Coronary artery (tissue), 2 donors: Measurements from ENCODE around the gene PGM2.

ENCODE experiments used
- DNase-seq: peaks from one replicate; pipeline ENCODE4 v3.0.0-alpha.2; 2017; ENCODE audit warnings: low spot score
- H3K27ac ChIP-seq, 2 donors: fragments of 200-600 bp; sonication (generic); one replicate each; pipeline ENCODE4 v1.5.1; 2016 to 2019
- H3K4me3 ChIP-seq: fragments of 200-600 bp; sonication (generic); 2 replicates; pipeline ENCODE4 v1.5.1; 2016; ENCODE audit warnings: mild to moderate bottlenecking, moderate library complexity
- CTCF ChIP-seq: fragments of 200-600 bp; sonication (generic); IDR thresholded peaks from one replicate; pipeline ENCODE4 v1.5.1; 2019; ENCODE audit warnings: antibody characterized with exemption

The PGM2 gene

GRCh38 chr4:37896206-37896860, 69.8 kb downstream of the PGM2 start:
- TF ChIP-seq CTCF = no peak
- Histone ChIP-seq H3K4me3 (no peak overlapping the region), H3K27ac (peak overlapping the region in 1 of 2 donors; percentile 7)
- DNase-seq = no peak

GRCh38 chr4:37902212-37902611, 75.7 kb downstream of the PGM2 start:
- Histone ChIP-seq H3K4me3 (no peak overlapping the region), H3K27ac (no peak overlapping the region)
- no peak for TF ChIP-seq CTCF
- no peak for DNase-seq

GRCh38 chr4:37902738-37903693, 76.5 kb downstream of the PGM2 start:
- no peak for DNase-seq
- no peak for TF ChIP-seq CTCF
- peak overlapping the region; percentile 8 for H3K4me3 ChIP-seq
- no peak overlapping the region for H3K27ac ChIP-seq

DNA sequence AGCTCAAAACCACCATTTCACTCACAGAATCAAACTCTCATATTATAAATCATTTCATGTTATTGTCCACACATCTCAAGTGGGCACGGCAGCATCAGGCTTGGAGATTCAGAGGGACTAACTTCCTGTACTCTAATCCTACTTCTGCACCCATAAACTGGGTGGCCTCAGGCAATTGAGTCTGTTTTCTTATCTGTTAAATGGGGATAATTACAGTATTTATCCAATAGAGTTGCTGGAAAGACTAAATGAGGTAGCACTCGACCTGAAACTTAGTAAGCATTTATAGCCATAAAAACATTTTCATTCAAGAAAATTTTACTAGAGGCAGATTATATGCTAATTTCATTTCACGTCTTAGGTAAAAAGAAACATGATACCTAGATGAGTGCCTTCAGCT, 77.4 kb downstream of the PGM2 start:
- Histone ChIP-seq H3K27ac (no peak overlapping the region), H3K4me3 (no peak overlapping the region)
- DNase-seq = no peak
- TF ChIP-seq CTCF = no peak

GRCh38 chr4:37904824-37905223, 78.3 kb downstream of the PGM2 start:
- no peak for TF ChIP-seq CTCF
- Histone ChIP-seq H3K4me3 (no peak overlapping the region), H3K27ac (no peak overlapping the region)
- no peak for DNase-seq

DNA sequence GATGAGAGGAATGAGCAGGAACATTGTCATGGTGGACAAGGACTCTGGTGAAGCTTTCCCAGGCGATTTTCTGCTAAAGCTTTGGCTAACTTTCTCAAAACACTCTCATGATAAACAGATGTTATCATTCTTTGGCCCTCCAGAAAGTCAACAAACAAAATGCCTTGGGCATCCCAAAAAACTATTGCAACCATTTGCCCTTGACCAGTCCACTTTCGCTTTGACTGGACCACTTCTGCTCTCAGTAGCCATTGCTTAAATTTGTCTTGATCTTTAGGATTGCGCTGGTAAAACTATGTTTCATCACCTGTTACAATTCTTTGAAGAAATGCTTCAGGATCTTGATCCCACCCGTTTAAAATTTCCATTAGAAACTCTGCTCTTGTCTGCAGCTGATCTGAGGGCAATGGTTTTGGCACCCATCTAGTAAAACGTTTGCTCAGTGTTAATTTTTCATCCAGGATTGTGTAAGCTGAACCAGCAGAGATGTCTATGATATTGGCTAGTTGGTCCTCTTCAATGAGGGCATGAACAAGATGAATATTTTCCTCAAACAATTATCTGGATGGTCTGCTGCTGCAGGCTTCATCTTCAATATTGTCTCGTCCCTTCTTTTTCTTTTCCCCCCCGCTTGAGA, 79.2 kb downstream of the PGM2 start:
- Histone ChIP-seq H3K4me3 (no peak overlapping the region), H3K27ac (peak overlapping the region in 1 of 2 donors; percentile 2)
- no peak for DNase-seq
- TF ChIP-seq CTCF = no peak
